ENCODE data around the gene PAFAH1B2.

PAFAH1B2 gene

GRCh38 chr11:117191680-117192400 is 47.8 kb downstream of the PAFAH1B2 start:
- DNase-seq, result no peak

GRCh38 chr11:117192401-117192875 is 48.4 kb downstream of the PAFAH1B2 start:
- no peak for DNase-seq

GRCh38 chr11:117193130-117194020 is 49.3 kb downstream of the PAFAH1B2 start:
- DNase-seq, result no peak

- no peak for DNase-seq
These were observed 50.2 kb downstream of the PAFAH1B2 start for GRCh38 chr11:117194267-117194666.

- no peak for DNase-seq
These were observed 51.2 kb downstream of the PAFAH1B2 start for GRCh38 chr11:117195258-117195657.

GRCh38 chr11:117195761-117196160 is 51.7 kb downstream of the PAFAH1B2 start:
- no peak for DNase-seq

GRCh38 chr11:117197006-117197405 is 52.9 kb downstream of the PAFAH1B2 start:
- DNase-seq, result no peak

- no peak for DNase-seq
These were observed 53.7 kb downstream of the PAFAH1B2 start for GRCh38 chr11:117197516-117198456.

- no peak for DNase-seq
These were observed 54.5 kb downstream of the PAFAH1B2 start for GRCh38 chr11:117198613-117199012.

- no peak for DNase-seq
These were observed 55.2 kb downstream of the PAFAH1B2 start, which contains the start of gene TAGLN for GRCh38 chr11:117199053-117199915. TAGLN (plus strand) TSS chr11:117199370; CDS start chr11:117203014, 3,644 bp downstream.

GRCh38 chr11:117199916-117200812 is 56.1 kb downstream of the PAFAH1B2 start:
- no peak for DNase-seq

- DNase-seq, result no peak
These were observed 56.9 kb downstream of the PAFAH1B2 start for GRCh38 chr11:117200813-117201657.

GRCh38 chr11:117201658-117202305 is 57.7 kb downstream of the PAFAH1B2 start:
- no peak for DNase-seq

GRCh38 chr11:117202386-117203068 is 58.4 kb downstream of the PAFAH1B2 start:
- no peak for DNase-seq

- no peak for DNase-seq
These were observed 59.0 kb downstream of the PAFAH1B2 start for GRCh38 chr11:117203069-117203407.

GRCh38 chr11:117204283-117205080 is 60.4 kb downstream of the PAFAH1B2 start:
- DNase-seq, result no peak

- no peak for DNase-seq
These were observed 61.2 kb downstream of the PAFAH1B2 start for GRCh38 chr11:117205211-117205818.

Data from stimulated activated CD4-positive, alpha-beta T cell treated with anti-CD3 and anti-CD28 coated beads, Interleukin-2, amount 100 ng/mL, for 24 hours (primary cell).